Stimulated activated effector memory CD8-positive, alpha-beta T cell treated with anti-CD3 and anti-CD28 coated beads, Interleukin-12 subunit alpha, Interleukin-12 subunit beta, amount 100 ng/mL, for 72 hours (primary cell): ENCODE data around the gene FSTL3.

Source experiments
- ATAC-seq: fragments of 150-1000 bp; cut with Tn5 transposase; 2 replicates; pipeline ENCODE4 v1.10.0; 2021
- DNase-seq, 2 donors: peaks; one replicate each; pipeline ENCODE4 v3.0.0; 2021 to 2022; ENCODE audit warnings: low spot score in 2 of 2
- H3K27ac Mint-ChIP-seq: one replicate; pipeline ENCODE4 v1.8.0; 2022; ENCODE audit warnings: mild to moderate bottlenecking, mixed read lengths
- H3K36me3 Mint-ChIP-seq: one replicate; pipeline ENCODE4 v1.8.0; 2022; ENCODE audit warnings: mild to moderate bottlenecking, mixed read lengths
- H3K4me1 Mint-ChIP-seq: one replicate; pipeline ENCODE4 v1.8.0; 2022; ENCODE audit warnings: mixed read lengths
- H3K4me3 Mint-ChIP-seq: one replicate; pipeline ENCODE4 v1.8.0; 2022; ENCODE audit warnings: mild to moderate bottlenecking, mixed read lengths
- H3K9me3 Mint-ChIP-seq: one replicate; pipeline ENCODE4 v1.8.0; 2022; ENCODE audit warnings: mixed read lengths

Gene FSTL3

DNA sequence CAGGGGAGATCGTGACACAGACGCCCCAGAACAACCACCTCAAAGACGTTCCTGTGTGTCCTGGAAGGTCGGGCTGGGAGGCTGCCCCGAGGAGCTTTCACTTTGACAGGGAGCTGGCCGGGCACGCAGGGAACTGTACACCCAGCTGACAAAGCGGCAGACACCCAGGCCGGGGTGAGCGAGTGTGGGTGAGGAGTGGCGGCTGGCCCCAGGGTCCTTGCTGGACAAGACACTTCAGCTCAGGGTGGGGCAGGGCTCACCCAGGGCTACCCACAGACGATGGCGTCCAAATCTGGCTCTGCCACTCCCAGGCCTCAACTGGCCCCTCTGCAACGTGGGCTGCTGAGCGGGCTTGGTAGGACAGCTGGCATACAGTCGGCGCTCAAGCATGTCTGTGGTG is 34.5 kb upstream of the FSTL3 start:
- H3K4me3 Mint-ChIP-seq = no peak overlapping the region
- H3K36me3 Mint-ChIP-seq = peaks cover 36% of the 10 kb centered on the region
- no peaks in the 10 kb centered on the region for H3K9me3 Mint-ChIP-seq
- DNase-seq (no peak), ATAC-seq (no peak)
- peaks cover 8% of the 10 kb centered on the region for H3K4me1 Mint-ChIP-seq
- no peak overlapping the region for H3K27ac Mint-ChIP-seq

GRCh38 chr19:642767-643727 is 33.1 kb upstream of the FSTL3 start:
- Mint-ChIP-seq H3K9me3 (no peaks in the 10 kb centered on the region), H3K4me1 (peaks cover 8% of the 10 kb centered on the region), H3K36me3 (peaks cover 45% of the 10 kb centered on the region), H3K27ac (no peak overlapping the region), H3K4me3 (no peak overlapping the region)
- DNase-seq (no peak), ATAC-seq (no peak)

- H3K9me3 Mint-ChIP-seq = no peaks in the 10 kb centered on the region
- H3K4me1 Mint-ChIP-seq = peaks cover 8% of the 10 kb centered on the region
- H3K27ac Mint-ChIP-seq = no peak overlapping the region
- peaks cover 51% of the 10 kb centered on the region for H3K36me3 Mint-ChIP-seq
- DNase-seq (no peak), ATAC-seq (no peak)
- no peak overlapping the region for H3K4me3 Mint-ChIP-seq
Observed at GRCh38 chr19:643736-644135, 32.5 kb upstream of the FSTL3 start.

GRCh38 chr19:644363-644762 is 31.8 kb upstream of the FSTL3 start:
- ATAC-seq (no peak), DNase-seq (no peak)
- Mint-ChIP-seq H3K36me3 (peaks cover 54% of the 10 kb centered on the region), H3K4me3 (no peak overlapping the region), H3K27ac (peak overlapping the region; percentile 37), H3K9me3 (no peaks in the 10 kb centered on the region), H3K4me1 (peaks cover 3% of the 10 kb centered on the region)

GRCh38 chr19:644789-645188 is 31.4 kb upstream of the FSTL3 start:
- no peak for ATAC-seq
- no peak for DNase-seq
- Mint-ChIP-seq H3K27ac (peak overlapping the region; percentile 37), H3K4me1 (no peaks in the 10 kb centered on the region), H3K36me3 (peaks cover 56% of the 10 kb centered on the region), H3K4me3 (no peak overlapping the region), H3K9me3 (no peaks in the 10 kb centered on the region)

GRCh38 chr19:645912-646778 is 30.0 kb upstream of the FSTL3 start:
- Mint-ChIP-seq H3K36me3 (peaks cover 69% of the 10 kb centered on the region), H3K4me1 (no peaks in the 10 kb centered on the region), H3K4me3 (no peak overlapping the region), H3K9me3 (no peaks in the 10 kb centered on the region), H3K27ac (no peak overlapping the region)
- no peak for ATAC-seq
- no peak for DNase-seq

DNA sequence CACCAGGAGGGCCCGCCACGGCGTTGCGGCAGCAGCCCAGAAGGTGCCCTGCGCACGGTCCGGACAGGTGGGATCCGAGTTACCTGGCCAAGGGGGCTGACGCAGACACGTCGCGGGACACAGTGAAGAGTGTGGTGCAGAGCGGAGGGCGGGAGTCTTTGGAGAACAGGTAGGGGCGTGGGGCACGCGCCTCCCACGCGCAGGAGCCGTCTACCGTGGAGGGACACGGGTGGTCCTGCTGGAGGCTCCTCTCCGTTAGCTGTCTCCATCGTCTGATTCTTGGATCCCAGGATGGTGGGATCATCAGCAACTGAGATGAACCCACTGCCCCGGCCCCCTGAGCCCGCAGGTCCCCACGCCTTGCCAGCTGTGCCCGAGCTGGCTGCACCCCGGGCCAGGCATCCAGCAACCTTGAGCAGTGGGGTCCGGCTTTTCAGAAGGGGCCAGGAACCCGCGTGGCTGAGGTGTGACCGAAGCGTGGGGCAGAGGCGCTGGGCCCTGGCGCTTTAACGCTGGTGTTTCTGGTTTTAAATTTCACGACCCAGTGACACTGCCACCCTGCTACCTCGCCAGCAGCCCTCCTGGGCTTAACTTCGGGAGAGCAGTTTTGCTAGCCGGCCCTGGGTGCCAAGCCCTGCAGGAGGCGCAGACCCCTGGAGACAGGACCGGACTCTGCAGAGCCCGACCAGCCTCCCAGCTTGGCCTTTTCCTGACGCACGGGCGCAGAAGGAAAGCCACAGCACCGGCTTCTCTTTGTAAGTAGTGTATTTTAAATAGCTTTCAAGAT is 29.2 kb upstream of the FSTL3 start:
- Mint-ChIP-seq H3K4me3 (no peak overlapping the region), H3K36me3 (peaks cover 78% of the 10 kb centered on the region), H3K27ac (no peak overlapping the region), H3K4me1 (no peaks in the 10 kb centered on the region), H3K9me3 (no peaks in the 10 kb centered on the region)
- DNase-seq (no peak), ATAC-seq (no peak)

DNA sequence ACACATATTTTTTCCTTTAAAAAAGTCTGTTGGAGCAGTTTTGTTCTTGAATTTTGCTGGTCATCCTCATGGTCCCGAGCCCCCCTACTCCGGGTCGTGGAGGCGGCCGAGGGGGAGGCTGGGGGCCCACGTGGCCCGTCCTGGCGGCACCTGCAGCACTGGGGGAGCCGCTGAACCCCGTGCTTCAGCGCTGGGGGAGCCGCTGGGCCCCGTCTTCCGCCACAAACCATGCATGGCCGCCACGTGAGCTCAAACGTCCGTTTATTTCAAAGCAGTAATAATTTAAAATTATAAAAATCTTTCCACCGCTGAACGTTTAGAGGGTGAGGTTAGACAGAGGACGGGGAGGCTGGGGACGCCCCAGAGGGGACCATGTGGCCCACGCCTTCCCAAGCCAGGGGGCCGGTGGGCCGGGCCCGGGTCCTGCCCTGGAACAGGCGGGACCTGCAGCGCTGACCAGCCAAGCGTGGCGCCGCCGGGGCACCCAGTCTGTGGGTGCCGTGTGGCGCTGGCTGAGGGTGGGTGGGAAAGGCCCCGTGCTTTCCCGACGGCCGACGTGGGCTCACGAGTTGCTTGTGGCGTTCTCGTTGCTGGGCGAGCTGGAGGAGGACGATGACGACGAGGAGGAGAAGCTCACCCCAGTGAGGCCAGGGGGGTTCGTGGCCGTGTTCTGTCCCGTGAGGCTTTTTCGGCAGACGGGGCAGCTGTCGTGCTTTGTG is 28.5 kb upstream of the FSTL3 start:
- no peaks in the 10 kb centered on the region for H3K9me3 Mint-ChIP-seq
- H3K4me1 Mint-ChIP-seq = no peaks in the 10 kb centered on the region
- ATAC-seq (no peak), DNase-seq (no peak)
- H3K36me3 Mint-ChIP-seq = peaks cover 85% of the 10 kb centered on the region
- no peak overlapping the region for H3K27ac Mint-ChIP-seq
- no peak overlapping the region for H3K4me3 Mint-ChIP-seq

- Mint-ChIP-seq H3K9me3 (no peaks in the 10 kb centered on the region), H3K4me1 (no peaks in the 10 kb centered on the region), H3K4me3 (no peak overlapping the region), H3K36me3 (peaks cover 91% of the 10 kb centered on the region), H3K27ac (no peak overlapping the region)
- DNase-seq = no peak
- ATAC-seq = no peak
Observed at GRCh38 chr19:648305-648704, 27.9 kb upstream of the FSTL3 start.

- no peak overlapping the region for H3K27ac Mint-ChIP-seq
- peaks cover 96% of the 10 kb centered on the region for H3K36me3 Mint-ChIP-seq
- H3K4me3 Mint-ChIP-seq = no peak overlapping the region
- ATAC-seq (no peak), DNase-seq (no peak)
- no peaks in the 10 kb centered on the region for H3K4me1 Mint-ChIP-seq
- no peaks in the 10 kb centered on the region for H3K9me3 Mint-ChIP-seq
Observed at GRCh38 chr19:648904-649801, 27.0 kb upstream of the FSTL3 start.

DNA sequence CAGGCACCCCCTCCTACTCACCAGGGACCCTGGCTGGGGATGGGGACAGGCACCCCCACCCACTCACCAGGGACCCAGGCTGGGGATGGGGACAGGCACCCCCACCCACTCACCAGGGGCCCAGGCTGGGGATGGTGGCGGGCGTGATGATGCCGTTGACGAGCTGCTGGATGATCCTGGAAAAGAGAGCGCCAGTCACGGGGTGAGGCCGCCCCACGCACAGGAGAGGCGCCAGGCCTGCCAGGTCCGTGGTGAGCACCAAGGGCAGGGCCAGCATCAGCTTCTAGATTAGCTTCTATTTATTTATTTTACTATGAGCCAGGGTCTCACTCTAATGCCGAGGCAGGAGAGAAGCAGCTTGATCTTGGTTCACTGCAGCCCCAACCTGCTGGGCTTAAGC is 26.1 kb upstream of the FSTL3 start:
- H3K9me3 Mint-ChIP-seq = no peaks in the 10 kb centered on the region
- H3K4me1 Mint-ChIP-seq = peaks cover 7% of the 10 kb centered on the region
- ATAC-seq = no peak
- no peak overlapping the region for H3K27ac Mint-ChIP-seq
- no peak for DNase-seq
- H3K36me3 Mint-ChIP-seq = peaks cover 99% of the 10 kb centered on the region
- no peak overlapping the region for H3K4me3 Mint-ChIP-seq

DNA sequence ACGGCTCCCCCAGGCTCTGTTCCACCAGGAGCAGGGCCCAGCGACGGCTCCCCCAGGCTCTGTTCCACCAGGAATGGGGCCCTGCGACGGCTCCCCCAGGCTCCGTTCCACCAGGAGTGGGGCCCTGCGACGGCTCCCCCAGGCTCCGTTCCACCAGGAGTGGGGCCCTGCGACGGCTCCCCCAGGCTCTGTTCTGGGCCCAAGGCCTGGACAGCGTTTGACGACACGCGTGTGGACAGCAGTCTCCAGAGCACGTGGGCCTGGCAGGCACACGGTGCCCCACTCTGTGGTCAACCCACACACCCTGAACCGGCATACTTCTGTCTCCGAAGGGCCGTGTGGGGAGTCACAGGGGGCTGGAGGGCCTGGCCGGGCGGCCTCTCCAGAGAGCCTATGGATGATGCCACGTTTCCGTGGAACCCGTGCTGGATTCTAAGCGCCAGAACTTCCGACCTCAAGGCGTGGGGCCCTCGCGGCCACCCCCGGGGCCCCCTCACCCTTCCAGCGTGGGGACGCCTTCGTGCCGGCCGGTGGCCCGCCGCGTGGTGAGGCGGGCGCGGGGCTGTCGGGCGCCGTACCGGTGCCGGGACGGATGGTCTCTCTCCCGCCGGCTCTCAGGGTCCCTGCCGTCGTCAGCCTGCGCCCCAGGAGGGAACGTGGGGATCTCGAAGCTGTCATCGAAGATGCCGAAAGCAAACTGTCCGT is 24.9 kb upstream of the FSTL3 start:
- DNase-seq = no peak
- Mint-ChIP-seq H3K27ac (no peak overlapping the region), H3K4me3 (no peak overlapping the region), H3K9me3 (no peaks in the 10 kb centered on the region), H3K4me1 (peaks cover 18% of the 10 kb centered on the region), H3K36me3 (peaks cover 99% of the 10 kb centered on the region)
- no peak for ATAC-seq

DNA sequence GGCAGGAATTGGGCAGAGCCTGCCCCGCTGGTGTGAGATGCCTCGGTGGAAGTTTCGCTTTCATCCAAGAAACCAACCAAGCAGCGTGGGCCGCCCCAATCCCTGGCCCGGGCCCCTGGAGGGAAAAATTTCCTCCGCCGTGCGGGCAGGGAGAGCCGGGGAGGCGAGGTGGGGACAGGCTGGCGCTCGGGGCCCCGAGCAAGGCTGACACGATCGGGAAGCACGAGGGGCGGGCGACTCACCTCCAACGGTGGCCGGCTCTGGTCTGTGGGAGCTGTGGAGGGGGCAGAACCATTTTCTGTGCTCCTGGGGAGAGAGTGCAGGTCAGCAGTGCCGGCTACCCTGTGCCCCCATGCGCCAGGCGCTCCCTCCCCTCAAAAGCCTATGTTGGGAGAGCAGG is 24.2 kb upstream of the FSTL3 start:
- no peak for ATAC-seq

More for the DNA sequence above, 24.2 kb upstream of the FSTL3 start:
- H3K4me1 Mint-ChIP-seq = peaks cover 25% of the 10 kb centered on the region
- no peak overlapping the region for H3K27ac Mint-ChIP-seq
- H3K4me3 Mint-ChIP-seq = no peak overlapping the region
- DNase-seq = no peak
- no peaks in the 10 kb centered on the region for H3K9me3 Mint-ChIP-seq
- H3K36me3 Mint-ChIP-seq = peaks cover 99% of the 10 kb centered on the region
